HL-60 (cell line): ENCODE data around the gene F8.

Experiments
- DNase-seq, 2 experiments: peaks; one replicate each; pipeline ENCODE4 v3.0.0-alpha.2; 2010 to 2020; ENCODE audit warnings: low read depth in 1 of 2, low spot score in 1 of 2
- H3K27ac ChIP-seq: fragments of 250-450 bp; sonication (Bioruptor Pico); replicated peaks from 2 replicates; pipeline ENCODE4 v1.5.1; 2020; ENCODE audit warnings: mild to moderate bottlenecking, moderate library complexity
- H3K27me3 ChIP-seq: fragments of 250-450 bp; sonication (Bioruptor Pico); 2 replicates; pipeline ENCODE4 v1.5.1; 2021; ENCODE audit warnings: mild to moderate bottlenecking, moderate library complexity; ENCODE audit not compliant: insufficient read depth, poor library complexity, severe bottlenecking
- H3K4me3 ChIP-seq: replicated peaks from 2 replicates; pipeline ENCODE4 v1.5.1; 2011; ENCODE audit warnings: mild to moderate bottlenecking, control low read depth, low read length; ENCODE audit not compliant: insufficient read depth
- CTCF ChIP-seq: IDR thresholded peaks from one replicate; pipeline ENCODE4 v1.5.1; 2011; ENCODE audit warnings: low read length, control low read depth, inconsistent platforms; ENCODE audit not compliant: insufficient read depth
- GABPA ChIP-seq: IDR thresholded peaks from 2 replicates; pipeline ENCODE4 v1.6.1; 2012; ENCODE audit warnings: low read depth
- POLR2AphosphoS5 ChIP-seq: IDR thresholded peaks from 2 replicates; pipeline ENCODE4 v1.6.1; 2012; ENCODE audit warnings: low read depth
- REST ChIP-seq: IDR thresholded peaks from 2 replicates; pipeline ENCODE4 v1.6.1; 2012; ENCODE audit warnings: low read depth; ENCODE audit not compliant: insufficient replicate concordance
- SPI1 ChIP-seq: IDR thresholded peaks from 2 replicates; pipeline ENCODE4 v1.6.1; 2012; ENCODE audit warnings: low read depth, mild to moderate bottlenecking, borderline replicate concordance

Gene F8

GRCh38 chrX:154834562-154834961 is 188.0 kb downstream of the F8 start, which contains the start of gene SMIM9:
Gene SMIM9 (minus strand): TSS chrX:154834662. CDS start chrX:154830856, 3,806 bp downstream.
- H3K27ac ChIP-seq, result no peak within 1 kb of the TSS
- no peak within 1 kb of the TSS for H3K4me3 ChIP-seq
- no peak for DNase-seq
- H3K27me3 ChIP-seq, result no peaks in the 10 kb centered on the region
- TF ChIP-seq GABPA (no peak), CTCF (no peak), REST (no peak), SPI1 (no peak), POLR2AphosphoS5 (no peak)

GRCh38 chrX:154833746-154834274 is 188.7 kb downstream of the F8 start:
- TF ChIP-seq SPI1, result no peak
- no peak for TF ChIP-seq CTCF
- TF ChIP-seq POLR2AphosphoS5, result no peak
- Histone ChIP-seq H3K27me3 (no peaks in the 10 kb centered on the region), H3K4me3 (no peak overlapping the region), H3K27ac (no peak overlapping the region)
- no peak for DNase-seq

GRCh38 chrX:154829926-154830442 is 192.5 kb downstream of the F8 start:
- no peak for TF ChIP-seq POLR2AphosphoS5
- TF ChIP-seq CTCF, result no peak
- TF ChIP-seq GABPA, result no peak
- no peak for TF ChIP-seq REST
- TF ChIP-seq SPI1, result no peak
- no peaks in the 10 kb centered on the region for H3K27me3 ChIP-seq
- no peak overlapping the region for H3K27ac ChIP-seq
- no peak for DNase-seq
- H3K4me3 ChIP-seq, result no peak overlapping the region

GRCh38 chrX:154829134-154829533 is 193.4 kb downstream of the F8 start:
- TF ChIP-seq CTCF (no peak), REST (no peak), POLR2AphosphoS5 (no peak), SPI1 (no peak), GABPA (no peak)
- H3K27ac ChIP-seq, result no peak overlapping the region
- no peaks in the 10 kb centered on the region for H3K27me3 ChIP-seq
- H3K4me3 ChIP-seq, result no peak overlapping the region
- no peak for DNase-seq
